HEK293 (cell line): ENCODE data around the gene DNAJC22.
"Not testable (repeated sequence)": the region's sequence is repeated elsewhere in the genome, so short reads cannot be mapped to it uniquely, and the experiment has no call there.

ENCODE experiments used
- CTCF ChIA-PET: fragments of 350-600 bp; formaldehyde crosslinking; extraction: SDS; loops from one replicate; lab custom pipeline; 2021; ENCODE audit warnings: antibody characterized with exemption; lab: Yijun Ruan, JAX
- POLR2A ChIA-PET: fragments of 300-600 bp; formaldehyde crosslinking; extraction: SDS; loops from one replicate; lab custom pipeline; 2020; ENCODE audit warnings: antibody characterized with exemption, inconsistent platforms; lab: Yijun Ruan, JAX
- H3K27ac ChIP-seq: fragments of 200-500 bp; sonication (Bioruptor generic); 2 replicates; pipeline ENCODE4 v1.5.1; 2014; ENCODE audit warnings: low read depth, low read length, control low read depth, inconsistent platforms; ENCODE audit errors: extremely low read depth
- H3K36me3 ChIP-seq, 2 experiments: fragments of 200-500 bp in 1 of 2; sonication (Bioruptor generic) in 1 of 2; 1 replicate in 1 of 2; 2 replicates in 1 of 2; pipeline ENCODE4 v1.5.1; 2014 to 2017; ENCODE audit warnings: inconsistent platforms in 2 of 2, low read length in 2 of 2; ENCODE audit not compliant: control insufficient read depth in 2 of 2, insufficient read depth in 1 of 2
- H3K4me1 ChIP-seq: fragments of 200-500 bp; sonication (Bioruptor generic); 2 replicates; pipeline ENCODE4 v1.5.1; 2014; ENCODE audit warnings: mild to moderate bottlenecking, low read length, inconsistent platforms; ENCODE audit not compliant: control insufficient read depth, insufficient read depth
- H3K4me3 ChIP-seq: 2 replicates; pipeline ENCODE4 v1.5.1; 2011; ENCODE audit warnings: low read depth, mild to moderate bottlenecking, control low read depth, low read length, moderate library complexity
- H3K9me3 ChIP-seq: fragments of 200-500 bp; sonication (Bioruptor generic); 2 replicates; pipeline ENCODE4 v1.5.1; 2014; ENCODE audit warnings: low read depth, low read length, inconsistent platforms; ENCODE audit not compliant: control insufficient read depth, insufficient read depth
- PRDM1 ChIP-seq: fragments of 450-650 bp; formaldehyde crosslinking; IDR thresholded peaks from 2 replicates; pipeline ENCODE4; 2016; ENCODE audit warnings: missing biosample characterization, missing genetic modification characterization
- ZBTB8A ChIP-seq: fragments of 450-650 bp; formaldehyde crosslinking; IDR thresholded peaks from 2 replicates; pipeline ENCODE4 v1.5.1; 2016; ENCODE audit warnings: missing biosample characterization, missing genetic modification characterization
- ZNF366 ChIP-seq: fragments of 450-650 bp; formaldehyde crosslinking; conservative IDR thresholded peaks from 2 replicates; pipeline ENCODE4 v1.5.1; 2016; ENCODE audit warnings: missing biosample characterization, missing genetic modification characterization
- ZNF560 ChIP-seq: fragments of 450-650 bp; formaldehyde crosslinking; IDR thresholded peaks from 2 replicates; pipeline ENCODE4 v1.5.1; 2017; ENCODE audit warnings: missing biosample characterization, missing genetic modification characterization, borderline replicate concordance
- ZNF596 ChIP-seq: fragments of 450-650 bp; IDR thresholded peaks from 2 replicates; pipeline ENCODE4 v1.5.0; 2018; ENCODE audit warnings: missing biosample characterization, mild to moderate bottlenecking, missing genetic modification characterization, moderate library complexity
- ZNF768 ChIP-seq: fragments of 450-650 bp; formaldehyde crosslinking; IDR thresholded peaks from 2 replicates; pipeline ENCODE4 v1.5.1; 2018; ENCODE audit warnings: missing biosample characterization, mild to moderate bottlenecking, missing genetic modification characterization
- ZNF791 ChIP-seq: fragments of 450-650 bp; formaldehyde crosslinking; IDR thresholded peaks from 2 replicates; pipeline ENCODE4 v1.5.1; 2016; ENCODE audit warnings: missing biosample characterization, missing genetic modification characterization
- TF ChIP-seq, protein P1 (sequence below): fragments of 450-650 bp; formaldehyde crosslinking; conservative IDR thresholded peaks from 2 replicates; pipeline ENCODE4 v1.5.1; 2016; ENCODE audit warnings: low read depth, missing biosample characterization, missing genetic modification characterization
- TF ChIP-seq, protein P2 (sequence below): fragments of 450-650 bp; formaldehyde crosslinking; IDR thresholded peaks from 2 replicates; pipeline ENCODE4 v1.5.1; 2016; ENCODE audit warnings: missing biosample characterization, missing genetic modification characterization
- TF ChIP-seq, protein P3 (sequence below): fragments of 450-650 bp; formaldehyde crosslinking; IDR thresholded peaks from 2 replicates; pipeline ENCODE4 v1.5.1; 2016; ENCODE audit warnings: missing biosample characterization, missing genetic modification characterization
- TF ChIP-seq, protein P4 (sequence below): fragments of 450-650 bp; formaldehyde crosslinking; IDR thresholded peaks from 2 replicates; pipeline ENCODE4 v1.5.1; 2016; ENCODE audit warnings: missing biosample characterization, missing genetic modification characterization
- TF ChIP-seq, protein P5 (sequence below): fragments of 450-650 bp; formaldehyde crosslinking; IDR thresholded peaks from 2 replicates; pipeline ENCODE4 v1.5.1; 2016; ENCODE audit warnings: missing biosample characterization, missing genetic modification characterization

Gene DNAJC22

DNA sequence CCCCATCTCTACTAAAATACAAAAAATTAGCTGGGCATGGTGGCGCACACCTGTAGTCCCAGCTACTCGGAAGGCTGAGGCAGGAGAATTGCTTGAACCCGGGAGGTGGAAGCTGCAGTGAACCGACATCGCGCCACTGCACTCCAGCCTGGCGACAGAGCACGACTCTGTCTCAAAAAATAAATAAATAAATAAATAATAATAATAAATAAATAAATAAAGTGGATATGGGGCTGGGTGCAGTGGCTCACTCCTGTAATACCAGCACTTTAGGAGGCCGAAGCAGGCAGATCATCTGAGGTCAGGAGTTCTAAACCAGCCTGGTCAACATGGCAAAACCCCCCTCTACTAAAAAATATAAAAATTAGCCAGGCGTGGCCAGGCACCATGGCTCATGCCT is 29.6 kb upstream of the DNAJC22 start (continued):
- peak; percentile 48; the same call in 1 of the 2 replicates for TF ChIP-seq ZNF560 (tag by site-specific recombination)
- peak; percentile 69 for TF ChIP-seq ZBTB8A (tag by site-specific recombination)
- TF ChIP-seq, protein P1, sequence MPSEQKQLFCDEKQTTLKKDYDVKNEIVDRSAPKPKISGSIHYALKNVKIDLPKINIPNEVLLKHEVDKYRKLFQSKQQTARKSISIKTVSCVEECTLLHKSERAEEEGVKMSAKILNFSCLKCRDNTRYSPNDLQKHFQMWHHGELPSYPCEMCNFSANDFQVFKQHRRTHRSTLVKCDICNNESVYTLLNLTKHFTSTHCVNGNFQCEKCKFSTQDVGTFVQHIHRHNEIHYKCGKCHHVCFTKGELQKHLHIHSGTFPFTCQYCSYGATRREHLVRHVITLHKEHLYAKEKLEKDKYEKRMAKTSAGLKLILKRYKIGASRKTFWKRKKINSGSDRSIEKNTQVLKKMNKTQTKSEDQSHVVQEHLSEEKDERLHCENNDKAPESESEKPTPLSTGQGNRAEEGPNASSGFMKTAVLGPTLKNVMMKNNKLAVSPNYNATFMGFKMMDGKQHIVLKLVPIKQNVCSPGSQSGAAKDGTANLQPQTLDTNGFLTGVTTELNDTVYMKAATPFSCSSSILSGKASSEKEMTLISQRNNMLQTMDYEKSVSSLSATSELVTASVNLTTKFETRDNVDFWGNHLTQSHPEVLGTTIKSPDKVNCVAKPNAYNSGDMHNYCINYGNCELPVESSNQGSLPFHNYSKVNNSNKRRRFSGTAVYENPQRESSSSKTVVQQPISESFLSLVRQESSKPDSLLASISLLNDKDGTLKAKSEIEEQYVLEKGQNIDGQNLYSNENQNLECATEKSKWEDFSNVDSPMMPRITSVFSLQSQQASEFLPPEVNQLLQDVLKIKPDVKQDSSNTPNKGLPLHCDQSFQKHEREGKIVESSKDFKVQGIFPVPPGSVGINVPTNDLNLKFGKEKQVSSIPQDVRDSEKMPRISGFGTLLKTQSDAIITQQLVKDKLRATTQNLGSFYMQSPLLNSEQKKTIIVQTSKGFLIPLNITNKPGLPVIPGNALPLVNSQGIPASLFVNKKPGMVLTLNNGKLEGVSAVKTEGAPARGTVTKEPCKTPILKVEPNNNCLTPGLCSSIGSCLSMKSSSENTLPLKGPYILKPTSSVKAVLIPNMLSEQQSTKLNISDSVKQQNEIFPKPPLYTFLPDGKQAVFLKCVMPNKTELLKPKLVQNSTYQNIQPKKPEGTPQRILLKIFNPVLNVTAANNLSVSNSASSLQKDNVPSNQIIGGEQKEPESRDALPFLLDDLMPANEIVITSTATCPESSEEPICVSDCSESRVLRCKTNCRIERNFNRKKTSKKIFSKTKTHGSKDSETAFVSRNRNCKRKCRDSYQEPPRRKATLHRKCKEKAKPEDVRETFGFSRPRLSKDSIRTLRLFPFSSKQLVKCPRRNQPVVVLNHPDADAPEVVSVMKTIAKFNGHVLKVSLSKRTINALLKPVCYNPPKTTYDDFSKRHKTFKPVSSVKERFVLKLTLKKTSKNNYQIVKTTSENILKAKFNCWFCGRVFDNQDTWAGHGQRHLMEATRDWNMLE = peak; percentile 90
- TF ChIP-seq ZNF791 (tag by site-specific recombination) = peak; percentile 25; the same call in 1 of the 2 replicates
- TF ChIP-seq, all 188 proteins: peak for 22; not testable (repeated sequence) for 166

DNA sequence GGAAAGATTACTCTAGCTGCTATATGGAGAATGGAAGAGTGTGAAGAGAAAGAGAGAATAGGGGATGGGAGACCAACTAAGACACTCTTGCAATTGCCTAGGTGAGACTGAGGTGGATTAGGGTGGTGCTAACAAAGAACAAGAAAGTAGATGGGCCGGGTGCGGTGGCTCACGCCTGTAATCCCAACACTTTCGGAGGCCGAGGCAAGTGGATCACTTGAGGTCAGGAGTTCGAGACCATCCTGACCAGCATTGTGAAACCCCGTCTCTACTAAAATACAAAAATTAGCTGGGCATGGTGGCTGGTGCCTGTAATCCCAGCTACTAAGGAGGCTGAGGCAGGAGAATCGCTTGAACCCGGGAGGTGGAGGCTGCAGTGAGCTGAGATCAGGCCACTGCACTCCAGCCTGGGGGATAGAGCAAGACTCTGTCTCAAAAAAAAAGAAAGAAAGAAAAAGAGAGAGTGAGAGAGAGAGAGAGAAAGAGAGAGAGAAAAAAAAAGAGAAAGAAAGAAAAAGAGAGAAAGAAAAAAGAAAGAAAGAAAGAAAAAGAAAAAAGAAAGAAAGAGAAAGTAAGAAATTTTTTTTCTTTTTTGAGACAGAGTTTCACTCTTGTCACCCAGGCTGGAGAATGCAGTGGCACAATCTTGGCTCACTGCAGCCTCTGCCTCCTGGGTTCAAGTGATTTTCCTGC is 26.1 kb upstream of the DNAJC22 start:
- H3K9me3 ChIP-seq = not testable (repeated sequence)
- POLR2A ChIA-PET = interaction anchor here (0.6 kb wide), 1 partner anchor 56 kb away, joined by 4 read pairs; no protein-coding TSS in a partner anchor

DNA sequence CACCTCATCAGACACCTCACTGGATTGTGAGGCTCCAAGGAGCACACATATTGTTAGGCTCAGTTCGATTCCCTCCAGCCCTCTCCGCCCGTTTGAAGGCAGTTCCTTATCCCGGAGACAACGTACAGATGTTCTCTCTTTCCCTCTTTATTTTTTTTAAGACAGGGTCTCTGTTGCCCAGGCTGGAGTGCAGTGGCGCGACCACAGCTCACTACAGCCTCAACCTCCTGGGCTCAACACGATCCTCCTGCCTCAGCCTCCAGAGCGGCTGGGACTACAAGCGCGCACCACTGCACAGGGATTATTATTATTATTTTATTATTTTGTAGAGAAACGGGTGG is 24.4 kb upstream of the DNAJC22 start:
- TF ChIP-seq, protein P2, sequence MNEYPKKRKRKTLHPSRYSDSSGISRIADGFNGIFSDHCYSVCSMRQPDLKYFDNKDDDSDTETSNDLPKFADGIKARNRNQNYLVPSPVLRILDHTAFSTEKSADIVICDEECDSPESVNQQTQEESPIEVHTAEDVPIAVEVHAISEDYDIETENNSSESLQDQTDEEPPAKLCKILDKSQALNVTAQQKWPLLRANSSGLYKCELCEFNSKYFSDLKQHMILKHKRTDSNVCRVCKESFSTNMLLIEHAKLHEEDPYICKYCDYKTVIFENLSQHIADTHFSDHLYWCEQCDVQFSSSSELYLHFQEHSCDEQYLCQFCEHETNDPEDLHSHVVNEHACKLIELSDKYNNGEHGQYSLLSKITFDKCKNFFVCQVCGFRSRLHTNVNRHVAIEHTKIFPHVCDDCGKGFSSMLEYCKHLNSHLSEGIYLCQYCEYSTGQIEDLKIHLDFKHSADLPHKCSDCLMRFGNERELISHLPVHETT = 0 out of 2 replicates have a peak, but pooled peaks have one; percentile 63
- 0 out of 2 replicates have a peak, but pooled peaks have one; percentile 25 for TF ChIP-seq ZNF768 (tag by site-specific recombination)
- TF ChIP-seq, protein P3, sequence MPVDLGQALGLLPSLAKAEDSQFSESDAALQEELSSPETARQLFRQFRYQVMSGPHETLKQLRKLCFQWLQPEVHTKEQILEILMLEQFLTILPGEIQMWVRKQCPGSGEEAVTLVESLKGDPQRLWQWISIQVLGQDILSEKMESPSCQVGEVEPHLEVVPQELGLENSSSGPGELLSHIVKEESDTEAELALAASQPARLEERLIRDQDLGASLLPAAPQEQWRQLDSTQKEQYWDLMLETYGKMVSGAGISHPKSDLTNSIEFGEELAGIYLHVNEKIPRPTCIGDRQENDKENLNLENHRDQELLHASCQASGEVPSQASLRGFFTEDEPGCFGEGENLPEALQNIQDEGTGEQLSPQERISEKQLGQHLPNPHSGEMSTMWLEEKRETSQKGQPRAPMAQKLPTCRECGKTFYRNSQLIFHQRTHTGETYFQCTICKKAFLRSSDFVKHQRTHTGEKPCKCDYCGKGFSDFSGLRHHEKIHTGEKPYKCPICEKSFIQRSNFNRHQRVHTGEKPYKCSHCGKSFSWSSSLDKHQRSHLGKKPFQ = no peak
- TF ChIP-seq, protein P4, sequence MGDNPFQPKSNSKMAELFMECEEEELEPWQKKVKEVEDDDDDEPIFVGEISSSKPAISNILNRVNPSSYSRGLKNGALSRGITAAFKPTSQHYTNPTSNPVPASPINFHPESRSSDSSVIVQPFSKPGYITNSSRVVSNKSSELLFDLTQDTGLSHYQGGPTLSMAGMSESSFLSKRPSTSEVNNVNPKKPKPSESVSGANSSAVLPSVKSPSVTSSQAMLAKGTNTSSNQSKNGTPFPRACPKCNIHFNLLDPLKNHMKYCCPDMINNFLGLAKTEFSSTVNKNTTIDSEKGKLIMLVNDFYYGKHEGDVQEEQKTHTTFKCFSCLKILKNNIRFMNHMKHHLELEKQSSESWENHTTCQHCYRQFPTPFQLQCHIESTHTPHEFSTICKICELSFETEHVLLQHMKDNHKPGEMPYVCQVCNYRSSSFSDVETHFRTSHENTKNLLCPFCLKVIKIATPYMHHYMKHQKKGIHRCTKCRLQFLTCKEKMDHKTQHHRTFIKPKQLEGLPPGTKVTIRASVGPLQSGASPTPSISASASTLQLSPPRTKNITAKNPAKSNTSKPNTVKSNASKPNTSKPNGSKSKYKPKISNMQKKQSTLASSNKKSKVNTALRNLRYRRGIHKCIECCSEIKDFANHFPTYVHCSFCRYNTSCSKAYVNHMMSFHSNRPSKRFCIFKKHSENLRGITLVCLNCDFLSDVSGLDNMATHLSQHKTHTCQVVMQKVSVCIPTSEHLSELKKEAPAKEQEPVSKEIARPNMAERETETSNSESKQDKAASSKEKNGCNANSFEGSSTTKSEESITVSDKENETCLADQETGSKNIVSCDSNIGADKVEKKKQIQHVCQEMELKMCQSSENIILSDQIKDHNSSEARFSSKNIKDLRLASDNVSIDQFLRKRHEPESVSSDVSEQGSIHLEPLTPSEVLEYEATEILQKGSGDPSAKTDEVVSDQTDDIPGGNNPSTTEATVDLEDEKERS (tag by site-specific recombination) = 0 out of 2 replicates have a peak, but pooled peaks have one; percentile 60
- peak overlapping the region; percentile 16; the same call in 1 of the 2 replicates for H3K27ac ChIP-seq
- 0 out of 2 replicates have a peak, but pooled peaks cover 4% of the 10 kb centered on the region for H3K4me1 ChIP-seq
- H3K9me3 ChIP-seq = no peaks in the 10 kb centered on the region
- peaks cover 21 to 34% of the 10 kb centered on the region in 2 experiments for H3K36me3 ChIP-seq
- ChIA-PET POLR2A (interaction anchor here (0.7 to 4.0 kb wide), 20 partner anchors 13 to 469 kb away, joined by 3 to 94 read pairs (median 6); partner anchors contain the start of genes C1QL4, DNAJC22, PRPH and SPATS2), CTCF (interaction anchor here (0.6 to 4.4 kb wide), 13 partner anchors 9 to 850 kb away, joined by 3 to 43 read pairs (median 7); partner anchors contain the start of genes DNAJC22 and PRPH)
- peak overlapping the region; percentile 73 for H3K4me3 ChIP-seq

More for the DNA sequence above, 26.1 kb upstream of the DNAJC22 start:
- CTCF ChIA-PET = interaction anchor here (0.6 to 4.4 kb wide), 4 partner anchors 21 to 32 kb away, joined by 3 to 43 read pairs (median 18); partner anchors contain the start of gene PRPH
- H3K4me1 ChIP-seq, H3K27ac ChIP-seq, H3K4me3 ChIP-seq: not testable (repeated sequence)
- H3K36me3 ChIP-seq = peaks cover 14 to 16% of the 10 kb centered on the region in 2 experiments; a peak in 2 of 3 replicates
- TF ChIP-seq, protein P5, sequence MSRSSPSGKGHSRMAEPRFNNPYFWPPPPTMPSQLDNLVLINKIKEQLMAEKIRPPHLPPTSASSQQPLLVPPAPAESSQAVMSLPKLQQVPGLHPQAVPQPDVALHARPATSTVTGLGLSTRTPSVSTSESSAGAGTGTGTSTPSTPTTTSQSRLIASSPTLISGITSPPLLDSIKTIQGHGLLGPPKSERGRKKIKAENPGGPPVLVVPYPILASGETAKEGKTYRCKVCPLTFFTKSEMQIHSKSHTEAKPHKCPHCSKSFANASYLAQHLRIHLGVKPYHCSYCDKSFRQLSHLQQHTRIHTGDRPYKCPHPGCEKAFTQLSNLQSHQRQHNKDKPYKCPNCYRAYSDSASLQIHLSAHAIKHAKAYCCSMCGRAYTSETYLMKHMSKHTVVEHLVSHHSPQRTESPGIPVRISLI (tag by site-specific recombination) = 0 out of 2 replicates have a peak, but pooled peaks have one; percentile 36
- TF ChIP-seq ZNF366 (tag by site-specific recombination) (peak; percentile 90), ZNF596 (tag by site-specific recombination) (peak; percentile 89), PRDM1 (tag by site-specific recombination) (peak; percentile 99)
